ENCODE results near the gene DOCK4.

Gene DOCK4

GRCh38 chr7:112059675-112060074 is 146.5 kb downstream of the DOCK4 start:
- no peaks in the 10 kb centered on the region for H3K36me3 Mint-ChIP-seq (ENCODE audit: low read depth)
- no peaks in the 10 kb centered on the region for H3K9me3 Mint-ChIP-seq
- no peak overlapping the region for H3K27ac Mint-ChIP-seq
- no peak for TF ChIP-seq CTCF (IDR thresholded peaks at IDR 0.05)
- no peak for DNase-seq
- H3K27me3 Mint-ChIP-seq (ENCODE audit: low read depth, poor library complexity): no peaks in the 10 kb centered on the region
- no peaks in the 10 kb centered on the region for H3K4me1 Mint-ChIP-seq
- H3K4me3 Mint-ChIP-seq: no peak overlapping the region

- no peaks in the 10 kb centered on the region for H3K27me3 Mint-ChIP-seq (ENCODE audit: low read depth, poor library complexity)
- no peak for DNase-seq
- H3K4me3 Mint-ChIP-seq: no peak overlapping the region
- H3K4me1 Mint-ChIP-seq: no peaks in the 10 kb centered on the region
- no peak overlapping the region for H3K27ac Mint-ChIP-seq
- TF ChIP-seq CTCF (IDR thresholded peaks at IDR 0.05): no peak
- no peaks in the 10 kb centered on the region for H3K36me3 Mint-ChIP-seq (ENCODE audit: low read depth)
- no peaks in the 10 kb centered on the region for H3K9me3 Mint-ChIP-seq
Observed at GRCh38 chr7:112058686-112059085, 147.5 kb downstream of the DOCK4 start.

- TF ChIP-seq CTCF (IDR thresholded peaks at IDR 0.05): no peak
- Mint-ChIP-seq H3K4me1 (no peaks in the 10 kb centered on the region), H3K9me3 (no peaks in the 10 kb centered on the region)
Observed at GRCh38 chr7:112056409-112056808, 149.8 kb downstream of the DOCK4 start.

GRCh38 chr7:112053737-112054069 is 152.5 kb downstream of the DOCK4 start:
- Mint-ChIP-seq H3K27ac (no peak overlapping the region), H3K27me3 (ENCODE audit: low read depth, poor library complexity) (no peaks in the 10 kb centered on the region), H3K4me3 (no peak overlapping the region), H3K4me1 (no peaks in the 10 kb centered on the region), H3K36me3 (ENCODE audit: low read depth) (no peaks in the 10 kb centered on the region), H3K9me3 (no peaks in the 10 kb centered on the region)
- TF ChIP-seq CTCF (IDR thresholded peaks at IDR 0.05): no peak
- DNase-seq: no peak

More at GRCh38 chr7:112056409-112056808, 149.8 kb downstream of the DOCK4 start:
- no peak overlapping the region for H3K4me3 Mint-ChIP-seq
- no peak overlapping the region for H3K27ac Mint-ChIP-seq
- no peaks in the 10 kb centered on the region for H3K27me3 Mint-ChIP-seq (ENCODE audit: low read depth, poor library complexity)
- no peak for DNase-seq
- no peaks in the 10 kb centered on the region for H3K36me3 Mint-ChIP-seq (ENCODE audit: low read depth)

- no peak overlapping the region for H3K27ac Mint-ChIP-seq
Observed at GRCh38 chr7:112052993-112053736, 153.0 kb downstream of the DOCK4 start.

More at GRCh38 chr7:112052993-112053736, 153.0 kb downstream of the DOCK4 start:
- no peak for DNase-seq
- Mint-ChIP-seq H3K27me3 (ENCODE audit: low read depth, poor library complexity) (no peaks in the 10 kb centered on the region), H3K4me1 (no peaks in the 10 kb centered on the region), H3K36me3 (ENCODE audit: low read depth) (no peaks in the 10 kb centered on the region), H3K4me3 (no peak overlapping the region), H3K9me3 (no peaks in the 10 kb centered on the region)
- no peak for TF ChIP-seq CTCF (IDR thresholded peaks at IDR 0.05)
